DMS79 treated with DMSO at 0.1 percent for 48 hours (cell line): ENCODE measurements around the gene TSPYL1.

Experiments used
- DNase-seq: peaks from one replicate; lab custom pipeline; 2025; lab: John Stamatoyannopoulos, UW

TSPYL1 gene

GRCh38 chr6:116263353-116263752 is 16.4 kb downstream of the TSPYL1 start:
- DNase-seq: no peak

- no peak for DNase-seq
Observed at GRCh38 chr6:116258520-116258919, 21.2 kb downstream of the TSPYL1 start.

- DNase-seq: no peak
Observed at GRCh38 chr6:116256694-116257093, 23.0 kb downstream of the TSPYL1 start.

GRCh38 chr6:116255246-116255800 is 24.4 kb downstream of the TSPYL1 start:
- peak; percentile 53 for DNase-seq

- DNase-seq: peak; percentile 53
Observed at GRCh38 chr6:116254297-116255056, 25.3 kb downstream of the TSPYL1 start.

- peak; percentile 96 for DNase-seq
Observed at GRCh38 chr6:116253505-116254296, 26.0 kb downstream of the TSPYL1 start, which contains the start of gene TSPYL4. TSPYL4 (minus strand) TSS chr6:116254075; CDS start chr6:116254008, 67 bp downstream.

- DNase-seq: no peak
Observed at GRCh38 chr6:116253188-116253504, 26.6 kb downstream of the TSPYL1 start.

- no peak for DNase-seq
Observed at GRCh38 chr6:116251568-116252384, 28.0 kb downstream of the TSPYL1 start.

GRCh38 chr6:116248577-116248976 is 31.2 kb downstream of the TSPYL1 start:
- no peak for DNase-seq

- no peak for DNase-seq
Observed at GRCh38 chr6:116247285-116247684, 32.4 kb downstream of the TSPYL1 start.

GRCh38 chr6:116246089-116246488 is 33.6 kb downstream of the TSPYL1 start:
- no peak for DNase-seq

GRCh38 chr6:116244284-116244683 is 35.4 kb downstream of the TSPYL1 start:
- no peak for DNase-seq

GRCh38 chr6:116239856-116240255 is 39.9 kb downstream of the TSPYL1 start:
- DNase-seq: no peak

GRCh38 chr6:116239256-116239655 is 40.5 kb downstream of the TSPYL1 start:
- DNase-seq: no peak

GRCh38 chr6:116238083-116238482 is 41.6 kb downstream of the TSPYL1 start:
- DNase-seq: no peak

- DNase-seq: no peak
Observed at GRCh38 chr6:116234689-116235088, 45.0 kb downstream of the TSPYL1 start.

GRCh38 chr6:116229287-116229913 is 50.3 kb downstream of the TSPYL1 start:
- DNase-seq: no peak
